NCI-H2107 (cell line): Measurements from ENCODE around the gene CLGN.
"Not testable (repeated sequence)": the region's sequence is repeated elsewhere in the genome, so short reads cannot be mapped to it uniquely, and the experiment has no call there.

Experiments used
- DNase-seq: peaks from one replicate; lab custom pipeline; 2025; lab: John Stamatoyannopoulos, UW

The CLGN gene

GRCh38 chr4:140427106-140427918, at the start of gene CLGN:
TSS of gene CLGN (minus strand) at chr4:140427648. CDS start at chr4:140413078, 14,570 bp downstream.
- peak; percentile 1 for DNase-seq

- peak; percentile 2 for DNase-seq
Measured at GRCh38 chr4:140472156-140472555, 44.7 kb upstream of the CLGN start.

GRCh38 chr4:140469791-140470733, 42.6 kb upstream of the CLGN start:
- DNase-seq: no peak

- DNase-seq: no peak
Measured at GRCh38 chr4:140466146-140466545, 38.7 kb upstream of the CLGN start.

GRCh38 chr4:140463614-140464013, 36.2 kb upstream of the CLGN start:
- no peak for DNase-seq

GRCh38 chr4:140463182-140463581, 35.7 kb upstream of the CLGN start:
- DNase-seq: no peak

- no peak for DNase-seq
Measured at GRCh38 chr4:140450352-140450751, 22.9 kb upstream of the CLGN start.

GRCh38 chr4:140448830-140449229, 21.4 kb upstream of the CLGN start:
- no peak for DNase-seq

- DNase-seq: no peak
Measured at GRCh38 chr4:140448162-140448561, 20.7 kb upstream of the CLGN start.

- DNase-seq: not testable (repeated sequence)
Measured at GRCh38 chr4:140444347-140444746, 16.9 kb upstream of the CLGN start.

GRCh38 chr4:140439644-140440142, 12.2 kb upstream of the CLGN start:
- DNase-seq: no peak

GRCh38 chr4:140427919-140428471, 547 bp upstream of the CLGN start:
- DNase-seq: peak; percentile 1

- DNase-seq: no peak
Measured at GRCh38 chr4:140426610-140427105, 790 bp downstream of the CLGN start.

GRCh38 chr4:140423106-140423505, 4.3 kb downstream of the CLGN start:
- no peak for DNase-seq

GRCh38 chr4:140413130-140413969, 14.1 kb downstream of the CLGN start:
- DNase-seq: not testable (repeated sequence)

- no peak for DNase-seq
Measured at GRCh38 chr4:140408974-140409373, 18.5 kb downstream of the CLGN start.

- DNase-seq: no peak
Measured at GRCh38 chr4:140406292-140406691, 21.2 kb downstream of the CLGN start.

- no peak for DNase-seq
Measured at GRCh38 chr4:140400111-140400510, 27.3 kb downstream of the CLGN start.

GRCh38 chr4:140395668-140396067, 31.8 kb downstream of the CLGN start:
- DNase-seq: no peak

- DNase-seq: no peak
Measured at GRCh38 chr4:140388015-140388414, 39.4 kb downstream of the CLGN start.

- DNase-seq: no peak
Measured at GRCh38 chr4:140382732-140383131, 44.7 kb downstream of the CLGN start.
